ENCODE measurements around the gene KRTAP17-1. TPM values are rescaled to one million over a fixed set of nuclear protein-coding genes. Genes with fewer than 3 reads are reported as not detected.

KRTAP17-1 gene
- total and polyA plus RNA-seq, 7 experiments from 2014 or later, result not detected

- Histone ChIP-seq H3K27ac (ENCODE audit: low read depth, low read length) (no peak overlapping the region), H3K9me3 (ENCODE audit: control insufficient read depth in 2 of 3, low read length in 3 of 3) (no peaks in the 10 kb centered on the region), H3K36me3 (ENCODE audit: control insufficient read depth in 2 of 3, insufficient read depth in 3 of 3, low read length in 3 of 3) (no peaks in the 10 kb centered on the region), H3K4me3 (ENCODE audit: low read length) (no peak overlapping the region), H3K4me1 (ENCODE audit: control insufficient read depth in 2 of 2, insufficient read depth in 2 of 2, low read length in 2 of 2) (peaks cover 24 to 33% of the 10 kb centered on the region in 2 donors), H3K27me3 (ENCODE audit: control insufficient read depth in 2 of 2, insufficient read depth in 2 of 2, low read length in 2 of 2) (no peaks in the 10 kb centered on the region)
- Mint-ChIP-seq H3K4me1 (peaks cover 11 to 53% (median 41%) of the 10 kb centered on the region in 7 donors), H3K9me3 (no peaks in the 10 kb centered on the region), H3K36me3 (no peaks in the 10 kb centered on the region), H3K27ac (peak overlapping the region in 1 of 9 donors; percentile 25), H3K4me3 (peak overlapping the region in 1 of 10 donors; percentile 45), H3K27me3 (no peaks in the 10 kb centered on the region)
- ChIA-PET POLR2A (interaction anchor here (0.7 to 0.9 kb wide), 2 partner anchors 12 to 13 kb away, joined by 3 to 4 read pairs; no protein-coding TSS in a partner anchor), CTCF (no interaction called here)
- DNase-seq, result no peak
- intact Hi-C loops (cut with micrococcal nuclease), result no loop called here
- ATAC-seq, result no peak
Observed at GRCh38 chr17:41328207-41328606, 12.7 kb upstream of the KRTAP17-1 start.

- Mint-ChIP-seq H3K4me3 (peak overlapping the region in 3 of 10 donors; percentile 29 to 62 (median 60)), H3K27ac (peak overlapping the region in 2 of 9 donors; percentile 63 to 91), H3K4me1 (peaks cover 11 to 54% (median 44%) of the 10 kb centered on the region in 7 donors), H3K36me3 (no peaks in the 10 kb centered on the region), H3K9me3 (no peaks in the 10 kb centered on the region), H3K27me3 (no peaks in the 10 kb centered on the region)
- H3K36me3 ChIP-seq (ENCODE audit: control insufficient read depth in 2 of 3, insufficient read depth in 3 of 3, low read length in 3 of 3), result no peaks in the 10 kb centered on the region
- H3K27ac ChIP-seq (ENCODE audit: low read depth, low read length), result no peak overlapping the region
- H3K4me3 ChIP-seq (ENCODE audit: low read length), result no peak overlapping the region
- ATAC-seq (no peak), DNase-seq (no peak)
- intact Hi-C loops (cut with micrococcal nuclease), result no loop called here
- H3K9me3 ChIP-seq (ENCODE audit: control insufficient read depth in 2 of 3, low read length in 3 of 3), result no peaks in the 10 kb centered on the region
- H3K4me1 ChIP-seq (ENCODE audit: control insufficient read depth in 2 of 2, insufficient read depth in 2 of 2, low read length in 2 of 2), result peaks cover 27 to 38% of the 10 kb centered on the region in 2 donors
- ChIA-PET CTCF (no interaction called here), POLR2A (interaction anchor here (0.7 to 0.9 kb wide), 2 partner anchors 11 to 14 kb away, joined by 3 to 4 read pairs; no protein-coding TSS in a partner anchor)
- no peaks in the 10 kb centered on the region for H3K27me3 ChIP-seq (ENCODE audit: control insufficient read depth in 2 of 2, insufficient read depth in 2 of 2, low read length in 2 of 2)
Observed at GRCh38 chr17:41327411-41328120, 12.1 kb upstream of the KRTAP17-1 start.

- intact Hi-C loops (cut with micrococcal nuclease), result no loop called here
- H3K36me3 Mint-ChIP-seq, result no peaks in the 10 kb centered on the region
- ChIA-PET CTCF (no interaction called here), POLR2A (no interaction called here)
- no peaks in the 10 kb centered on the region for H3K27me3 Mint-ChIP-seq
- H3K27me3 ChIP-seq (ENCODE audit: control insufficient read depth in 2 of 2, insufficient read depth in 2 of 2, low read length in 2 of 2), result no peaks in the 10 kb centered on the region
- no peak overlapping the region for H3K27ac ChIP-seq (ENCODE audit: low read depth, low read length)
- H3K4me1 ChIP-seq (ENCODE audit: control insufficient read depth in 2 of 2, insufficient read depth in 2 of 2, low read length in 2 of 2), result peaks cover 34 to 48% of the 10 kb centered on the region in 2 donors
- DNase-seq, result peak in 2 of 9 donors; percentile 15 to 43
- peak; percentile 60 for ATAC-seq
- peaks cover 11 to 61% (median 53%) of the 10 kb centered on the region in 7 donors for H3K4me1 Mint-ChIP-seq
- H3K27ac Mint-ChIP-seq, result peak overlapping the region in 8 of 9 donors; percentile 18 to 91 (median 56)
- no peaks in the 10 kb centered on the region for H3K36me3 ChIP-seq (ENCODE audit: control insufficient read depth in 2 of 3, insufficient read depth in 3 of 3, low read length in 3 of 3)
- H3K4me3 ChIP-seq (ENCODE audit: low read length), result no peak overlapping the region
- no peaks in the 10 kb centered on the region for H3K9me3 ChIP-seq (ENCODE audit: control insufficient read depth in 2 of 3, low read length in 3 of 3)
- H3K4me3 Mint-ChIP-seq, result peak overlapping the region in 6 of 10 donors; percentile 42 to 70 (median 56)
- no peaks in the 10 kb centered on the region for H3K9me3 Mint-ChIP-seq
Observed at GRCh38 chr17:41326173-41327145, 10.9 kb upstream of the KRTAP17-1 start.

- DNase-seq, result no peak
- CTCF ChIA-PET, result no interaction called here
- no peaks in the 10 kb centered on the region for H3K27me3 ChIP-seq (ENCODE audit: control insufficient read depth in 2 of 2, insufficient read depth in 2 of 2, low read length in 2 of 2)
- POLR2A ChIA-PET, result no interaction called here
- H3K27ac ChIP-seq (ENCODE audit: low read depth, low read length), result no peak overlapping the region
- no peak for ATAC-seq
- intact Hi-C loops (cut with micrococcal nuclease), result no loop called here
- H3K4me3 ChIP-seq (ENCODE audit: low read length), result no peak overlapping the region
- peaks cover 11 to 70% (median 57%) of the 10 kb centered on the region in 7 donors for H3K4me1 Mint-ChIP-seq
- no peaks in the 10 kb centered on the region for H3K27me3 Mint-ChIP-seq
- H3K36me3 ChIP-seq (ENCODE audit: control insufficient read depth in 2 of 3, insufficient read depth in 3 of 3, low read length in 3 of 3), result no peaks in the 10 kb centered on the region
- peaks cover 0 to 2% (median 0%) of the 10 kb centered on the region in 5 donors for H3K36me3 Mint-ChIP-seq
- no peak overlapping the region for H3K4me3 Mint-ChIP-seq
- H3K27ac Mint-ChIP-seq, result peak overlapping the region in 4 of 9 donors; percentile 17 to 65 (median 38)
- peaks cover 0 to 3% (median 1%) of the 10 kb centered on the region in 11 donors for H3K9me3 Mint-ChIP-seq
- peaks cover 34 to 48% of the 10 kb centered on the region in 2 donors for H3K4me1 ChIP-seq (ENCODE audit: control insufficient read depth in 2 of 2, insufficient read depth in 2 of 2, low read length in 2 of 2)
- H3K9me3 ChIP-seq (ENCODE audit: control insufficient read depth in 2 of 3, low read length in 3 of 3), result no peaks in the 10 kb centered on the region
Observed at GRCh38 chr17:41325611-41326010, 10.1 kb upstream of the KRTAP17-1 start.

GRCh38 chr17:41325126-41325525 lies 9.6 kb upstream of the KRTAP17-1 start:
- no peak overlapping the region for H3K4me3 ChIP-seq (ENCODE audit: low read length)
- Mint-ChIP-seq H3K4me3 (peak overlapping the region in 1 of 10 donors; percentile 18), H3K4me1 (peaks cover 11 to 72% (median 57%) of the 10 kb centered on the region in 7 donors), H3K36me3 (peaks cover 0 to 4% (median 0%) of the 10 kb centered on the region in 5 donors), H3K9me3 (peaks cover 0 to 7% (median 4%) of the 10 kb centered on the region in 11 donors), H3K27me3 (no peaks in the 10 kb centered on the region), H3K27ac (peak overlapping the region in 2 of 9 donors; percentile 64 to 70)
- H3K27me3 ChIP-seq (ENCODE audit: control insufficient read depth in 2 of 2, insufficient read depth in 2 of 2, low read length in 2 of 2), result no peaks in the 10 kb centered on the region
- ATAC-seq (no peak), DNase-seq (no peak)
- H3K36me3 ChIP-seq (ENCODE audit: control insufficient read depth in 2 of 3, insufficient read depth in 3 of 3, low read length in 3 of 3), result no peaks in the 10 kb centered on the region
- ChIA-PET CTCF (no interaction called here), POLR2A (no interaction called here)
- no peaks in the 10 kb centered on the region for H3K9me3 ChIP-seq (ENCODE audit: control insufficient read depth in 2 of 3, low read length in 3 of 3)
- H3K27ac ChIP-seq (ENCODE audit: low read depth, low read length), result no peak overlapping the region
- peaks cover 34 to 48% of the 10 kb centered on the region in 2 donors for H3K4me1 ChIP-seq (ENCODE audit: control insufficient read depth in 2 of 2, insufficient read depth in 2 of 2, low read length in 2 of 2)
- intact Hi-C loops (cut with micrococcal nuclease), result no loop called here
